Neural cell (in vitro differentiated cells): Measurements from ENCODE around the gene FETUB. TPM values are rescaled to one million over a fixed set of nuclear protein-coding genes. Genes with fewer than 3 reads are reported as not detected.
"Not testable (repeated sequence)": the region's sequence is repeated elsewhere in the genome, so short reads cannot be mapped to it uniquely, and the experiment has no call there.

Source experiments
- H2AFZ ChIP-seq: fragments of 200-600, 300-800 bp; sonication (generic), shearing (Covaris generic); 2 replicates; pipeline ENCODE4 v1.6.0; 2014; ENCODE audit warnings: low read depth, mild to moderate bottlenecking, antibody characterized with exemption, low read length, moderate library complexity
- H3F3A ChIP-seq: fragments of 200-600 bp; shearing (Covaris generic); 2 replicates; pipeline ENCODE4 v1.6.1; 2016; ENCODE audit warnings: mild to moderate bottlenecking, moderate library complexity, mixed read lengths, antibody characterized with exemption, low read length; ENCODE audit not compliant: insufficient read depth, poor library complexity, severe bottlenecking
- H3K27ac ChIP-seq: fragments of 200-600, 300-800 bp; sonication (generic), shearing (Covaris generic); 2 replicates; pipeline ENCODE4 v1.5.1; 2014; ENCODE audit warnings: mild to moderate bottlenecking, low read length, moderate library complexity
- H3K27me3 ChIP-seq: fragments of 300-800, 200-600 bp; sonication (generic), shearing (Covaris generic); 2 replicates; pipeline ENCODE4 v1.6.0; 2014; ENCODE audit warnings: mild to moderate bottlenecking, low read depth, low read length, moderate library complexity; ENCODE audit not compliant: insufficient read depth
- H3K36me3 ChIP-seq: fragments of 300-800, 200-600 bp; sonication (generic), shearing (Covaris generic); 2 replicates; pipeline ENCODE4 v1.5.1; 2014; ENCODE audit warnings: mild to moderate bottlenecking, antibody characterized with exemption, low read length, moderate library complexity; ENCODE audit not compliant: insufficient read depth
- H3K4me2 ChIP-seq: fragments of 300-800, 200-600 bp; sonication (generic), shearing (Covaris generic); 2 replicates; pipeline ENCODE4 v1.6.0; 2014; ENCODE audit warnings: mild to moderate bottlenecking, low read length
- H3K4me3 ChIP-seq: fragments of 300-800, 200-600 bp; sonication (generic), shearing (Covaris generic); 2 replicates; pipeline ENCODE4 v1.5.1; 2014; ENCODE audit warnings: mild to moderate bottlenecking, low read length, moderate library complexity
- H3K79me2 ChIP-seq: fragments of 200-600 bp; shearing (Covaris generic); replicated peaks from 2 replicates; pipeline ENCODE4 v1.6.0; 2014; ENCODE audit warnings: mild to moderate bottlenecking, low read length, moderate library complexity; ENCODE audit not compliant: insufficient read depth
- H3K9ac ChIP-seq: fragments of 300-800, 200-600 bp; sonication (generic), shearing (Covaris generic); 2 replicates; pipeline ENCODE4 v1.6.1; 2016; ENCODE audit warnings: mild to moderate bottlenecking, low read length, mixed read lengths
- H3K9me2 ChIP-seq: fragments of 200-600 bp; shearing (Covaris generic); 2 replicates; pipeline ENCODE4 v1.6.1; 2016; ENCODE audit warnings: mild to moderate bottlenecking, low read length, mixed read lengths; ENCODE audit not compliant: insufficient read depth
- H3K9me3 ChIP-seq: fragments of 200-600, 300-800 bp; sonication (generic), shearing (Covaris generic); 2 replicates; pipeline ENCODE4 v1.6.1; 2016; ENCODE audit warnings: mild to moderate bottlenecking, mixed run types, low read length, moderate library complexity, mixed read lengths
- H4K20me1 ChIP-seq: fragments of 200-600 bp; shearing (Covaris generic); 2 replicates; pipeline ENCODE4 v1.6.1; 2016; ENCODE audit warnings: mild to moderate bottlenecking, mixed run types; ENCODE audit not compliant: insufficient read depth
- EP300 ChIP-seq: fragments of 450-650 bp; conservative IDR thresholded peaks from 2 replicates; pipeline ENCODE4 v1.6.1; 2014; ENCODE audit warnings: antibody characterized with exemption, mild to moderate bottlenecking, moderate library complexity; ENCODE audit not compliant: poor library complexity, severe bottlenecking
- EZH2 ChIP-seq: fragments of 200-600, 300-800 bp; shearing (Covaris generic), sonication (generic); IDR thresholded peaks from 2 replicates; pipeline ENCODE4 v1.6.1; 2014; ENCODE audit warnings: antibody characterized with exemption, low read length, borderline replicate concordance, mild to moderate bottlenecking; ENCODE audit not compliant: insufficient read depth, poor library complexity, severe bottlenecking
- MXI1 ChIP-seq: fragments of 450-650 bp; conservative IDR thresholded peaks from 2 replicates; pipeline ENCODE4 v1.6.1; 2014; ENCODE audit warnings: antibody characterized with exemption, mild to moderate bottlenecking; ENCODE audit not compliant: poor library complexity, severe bottlenecking
- POLR2AphosphoS5 ChIP-seq: IDR thresholded peaks from 2 replicates; pipeline ENCODE4 v1.6.1; 2012
- RAD21 ChIP-seq: fragments of 450-650 bp; conservative IDR thresholded peaks from 2 replicates; pipeline ENCODE4 v1.6.1; 2014; ENCODE audit warnings: antibody characterized with exemption, mild to moderate bottlenecking, moderate library complexity
- SMC3 ChIP-seq: fragments of 450-650 bp; conservative IDR thresholded peaks from 2 replicates; pipeline ENCODE4 v1.6.1; 2014; ENCODE audit warnings: antibody characterized with exemption, mild to moderate bottlenecking, moderate library complexity; ENCODE audit not compliant: poor library complexity
- TAF1 ChIP-seq: IDR thresholded peaks from 2 replicates; pipeline ENCODE4 v1.6.1; 2012; ENCODE audit warnings: low read depth
- polyA plus RNA-seq: library from polyadenylated mRNA; depleted of rRNA; stranded (reverse); fragments of >200 nt; gene quantifications from 2 replicates; pipeline ENCODE4 v1.2.3, GENCODE V29; 2014
- TF ChIP-seq, protein P1 (sequence below): IDR thresholded peaks from 2 replicates; pipeline ENCODE4 v1.6.1; 2012; ENCODE audit warnings: borderline replicate concordance
- TF ChIP-seq, protein P2 (sequence below): fragments of 450-650 bp; IDR thresholded peaks from 2 replicates; pipeline ENCODE4 v1.5.1; 2014; ENCODE audit warnings: antibody characterized with exemption, mild to moderate bottlenecking, moderate library complexity; ENCODE audit not compliant: poor library complexity, severe bottlenecking

Gene FETUB
- polyA plus RNA-seq, 1 donor from 2014 or later: not detected

DNA sequence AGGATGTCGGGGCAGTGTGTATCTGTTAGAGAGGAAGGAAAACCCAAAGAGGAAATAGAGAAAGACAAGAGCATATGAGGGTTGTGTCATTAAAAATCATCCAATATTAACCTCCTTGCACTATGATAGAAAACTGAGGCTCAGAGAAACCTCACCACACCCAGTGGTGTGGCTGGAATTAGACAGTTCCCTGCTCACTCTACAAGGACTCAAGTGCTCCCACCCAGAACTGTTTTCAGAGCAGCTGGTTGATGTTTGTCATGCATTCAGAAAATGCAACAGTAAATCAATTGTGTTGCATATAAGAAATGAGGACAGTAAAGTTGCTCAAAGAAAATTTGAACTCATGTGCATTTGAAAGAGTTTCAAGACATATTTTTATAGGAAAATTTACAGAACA lies 50.1 kb downstream of the FETUB start:
- H3K36me3 ChIP-seq, H4K20me1 ChIP-seq, H3K79me2 ChIP-seq, H3K27me3 ChIP-seq, H3K9ac ChIP-seq, H3K4me3 ChIP-seq, H3K4me2 ChIP-seq, H3K9me3 ChIP-seq, H3K27ac ChIP-seq, H2AFZ ChIP-seq, H3K9me2 ChIP-seq, H3F3A ChIP-seq: not testable (repeated sequence)

DNA sequence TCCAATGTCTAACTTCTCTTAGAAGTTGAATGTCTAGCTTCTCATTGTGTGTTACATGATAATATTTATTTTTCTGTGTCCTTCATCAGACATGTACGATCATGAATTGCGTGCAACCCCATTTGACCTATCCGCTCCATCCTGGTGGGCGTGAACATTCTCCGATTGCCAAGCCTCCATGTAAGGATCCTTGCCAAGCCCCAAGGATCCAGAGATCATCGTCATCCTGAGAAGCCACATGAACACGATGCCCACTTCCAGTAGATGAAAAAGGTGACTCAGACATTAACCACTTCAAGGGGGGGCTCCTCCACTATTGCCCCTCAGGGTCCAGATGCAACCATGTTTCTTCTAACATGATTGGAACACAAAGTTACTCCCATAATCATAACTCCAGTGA lies 51.5 kb downstream of the FETUB start:
- Histone ChIP-seq H3F3A (no peaks in the 10 kb centered on the region), H3K79me2 (no peaks in the 10 kb centered on the region), H2AFZ (no peak overlapping the region), H4K20me1 (no peaks in the 10 kb centered on the region), H3K36me3 (no peaks in the 10 kb centered on the region), H3K9me3 (no peaks in the 10 kb centered on the region), H3K4me2 (no peak overlapping the region), H3K9ac (no peak overlapping the region), H3K4me3 (no peak overlapping the region), H3K27ac (no peak overlapping the region), H3K9me2 (no peaks in the 10 kb centered on the region), H3K27me3 (no peaks in the 10 kb centered on the region)
- TF ChIP-seq MXI1: no peak
- no peak for TF ChIP-seq SMC3
- TF ChIP-seq, protein P1, sequence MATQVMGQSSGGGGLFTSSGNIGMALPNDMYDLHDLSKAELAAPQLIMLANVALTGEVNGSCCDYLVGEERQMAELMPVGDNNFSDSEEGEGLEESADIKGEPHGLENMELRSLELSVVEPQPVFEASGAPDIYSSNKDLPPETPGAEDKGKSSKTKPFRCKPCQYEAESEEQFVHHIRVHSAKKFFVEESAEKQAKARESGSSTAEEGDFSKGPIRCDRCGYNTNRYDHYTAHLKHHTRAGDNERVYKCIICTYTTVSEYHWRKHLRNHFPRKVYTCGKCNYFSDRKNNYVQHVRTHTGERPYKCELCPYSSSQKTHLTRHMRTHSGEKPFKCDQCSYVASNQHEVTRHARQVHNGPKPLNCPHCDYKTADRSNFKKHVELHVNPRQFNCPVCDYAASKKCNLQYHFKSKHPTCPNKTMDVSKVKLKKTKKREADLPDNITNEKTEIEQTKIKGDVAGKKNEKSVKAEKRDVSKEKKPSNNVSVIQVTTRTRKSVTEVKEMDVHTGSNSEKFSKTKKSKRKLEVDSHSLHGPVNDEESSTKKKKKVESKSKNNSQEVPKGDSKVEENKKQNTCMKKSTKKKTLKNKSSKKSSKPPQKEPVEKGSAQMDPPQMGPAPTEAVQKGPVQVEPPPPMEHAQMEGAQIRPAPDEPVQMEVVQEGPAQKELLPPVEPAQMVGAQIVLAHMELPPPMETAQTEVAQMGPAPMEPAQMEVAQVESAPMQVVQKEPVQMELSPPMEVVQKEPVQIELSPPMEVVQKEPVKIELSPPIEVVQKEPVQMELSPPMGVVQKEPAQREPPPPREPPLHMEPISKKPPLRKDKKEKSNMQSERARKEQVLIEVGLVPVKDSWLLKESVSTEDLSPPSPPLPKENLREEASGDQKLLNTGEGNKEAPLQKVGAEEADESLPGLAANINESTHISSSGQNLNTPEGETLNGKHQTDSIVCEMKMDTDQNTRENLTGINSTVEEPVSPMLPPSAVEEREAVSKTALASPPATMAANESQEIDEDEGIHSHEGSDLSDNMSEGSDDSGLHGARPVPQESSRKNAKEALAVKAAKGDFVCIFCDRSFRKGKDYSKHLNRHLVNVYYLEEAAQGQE: no peak
- TF ChIP-seq TAF1: no peak
- no peak for TF ChIP-seq EP300
- TF ChIP-seq, protein P2, sequence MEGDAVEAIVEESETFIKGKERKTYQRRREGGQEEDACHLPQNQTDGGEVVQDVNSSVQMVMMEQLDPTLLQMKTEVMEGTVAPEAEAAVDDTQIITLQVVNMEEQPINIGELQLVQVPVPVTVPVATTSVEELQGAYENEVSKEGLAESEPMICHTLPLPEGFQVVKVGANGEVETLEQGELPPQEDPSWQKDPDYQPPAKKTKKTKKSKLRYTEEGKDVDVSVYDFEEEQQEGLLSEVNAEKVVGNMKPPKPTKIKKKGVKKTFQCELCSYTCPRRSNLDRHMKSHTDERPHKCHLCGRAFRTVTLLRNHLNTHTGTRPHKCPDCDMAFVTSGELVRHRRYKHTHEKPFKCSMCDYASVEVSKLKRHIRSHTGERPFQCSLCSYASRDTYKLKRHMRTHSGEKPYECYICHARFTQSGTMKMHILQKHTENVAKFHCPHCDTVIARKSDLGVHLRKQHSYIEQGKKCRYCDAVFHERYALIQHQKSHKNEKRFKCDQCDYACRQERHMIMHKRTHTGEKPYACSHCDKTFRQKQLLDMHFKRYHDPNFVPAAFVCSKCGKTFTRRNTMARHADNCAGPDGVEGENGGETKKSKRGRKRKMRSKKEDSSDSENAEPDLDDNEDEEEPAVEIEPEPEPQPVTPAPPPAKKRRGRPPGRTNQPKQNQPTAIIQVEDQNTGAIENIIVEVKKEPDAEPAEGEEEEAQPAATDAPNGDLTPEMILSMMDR: no peak
- no peak for TF ChIP-seq EZH2
- no peak for TF ChIP-seq POLR2AphosphoS5
- TF ChIP-seq RAD21: no peak

DNA sequence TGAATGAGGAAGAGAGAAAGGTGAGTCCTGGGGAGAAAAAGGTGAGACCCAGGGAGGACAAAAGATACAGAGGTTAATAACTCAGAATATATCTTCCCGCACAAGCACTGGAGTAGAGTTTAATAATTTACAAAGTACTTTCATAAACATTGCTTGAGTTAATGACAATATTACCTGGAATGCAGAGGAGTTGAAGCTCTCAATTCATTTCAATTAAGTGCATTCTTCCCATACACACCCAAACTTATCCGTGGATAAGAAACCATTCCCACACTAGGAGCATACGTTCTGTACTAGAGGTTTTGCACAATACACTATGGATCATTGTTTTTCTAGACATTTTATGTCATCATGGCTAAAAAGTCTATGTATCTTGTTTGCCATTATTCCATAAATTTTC lies 53.6 kb downstream of the FETUB start:
- Histone ChIP-seq H3K27me3 (no peaks in the 10 kb centered on the region), H3K79me2 (no peaks in the 10 kb centered on the region), H3F3A (no peaks in the 10 kb centered on the region), H3K4me2 (no peak overlapping the region), H4K20me1 (no peaks in the 10 kb centered on the region), H3K9me3 (no peaks in the 10 kb centered on the region), H3K9ac (no peak overlapping the region), H2AFZ (no peak overlapping the region), H3K36me3 (no peaks in the 10 kb centered on the region), H3K27ac (no peak overlapping the region), H3K4me3 (no peak overlapping the region), H3K9me2 (no peaks in the 10 kb centered on the region)
- TF ChIP-seq, protein P2: no peak
